ENCODE measurements around the gene PARP15. TPM values are rescaled to one million over a fixed set of nuclear protein-coding genes. Genes with fewer than 3 reads are reported as not detected.

The PARP15 gene
- total RNA-seq (ENCODE audit: low replicate concordance) = 0.72 and 0.82 TPM in 2 replicates

GRCh38 chr3:122577409-122578031 lies at the start of gene PARP15:
PARP15 (plus strand) TSS chr3:122577650; CDS start chr3:122577668, 18 bp downstream.
- peak within 1 kb of the TSS; percentile 59 for H3K4me3 ChIP-seq (ENCODE audit: low read depth, low read length)
- TF ChIP-seq CTCF (IDR thresholded peaks at IDR 0.05; ENCODE audit: insufficient read depth, low read length) = no peak
- peak; percentile 4 for DNase-seq (ENCODE audit: low read depth)

GRCh38 chr3:122530164-122530563 lies 47.3 kb upstream of the PARP15 start:
- H3K4me3 ChIP-seq (ENCODE audit: low read depth, low read length) = no peak overlapping the region
- TF ChIP-seq CTCF (IDR thresholded peaks at IDR 0.05; ENCODE audit: insufficient read depth, low read length) = no peak
- DNase-seq (ENCODE audit: low read depth) = no peak

- TF ChIP-seq CTCF (IDR thresholded peaks at IDR 0.05; ENCODE audit: insufficient read depth, low read length) = no peak
- no peak overlapping the region for H3K4me3 ChIP-seq (ENCODE audit: low read depth, low read length)
- no peak for DNase-seq (ENCODE audit: low read depth)
These were observed 44.0 kb upstream of the PARP15 start for GRCh38 chr3:122533480-122533879.

- peak; percentile 62 for DNase-seq (ENCODE audit: low read depth)
- H3K4me3 ChIP-seq (ENCODE audit: low read depth, low read length) = no peak overlapping the region
- no peak for TF ChIP-seq CTCF (IDR thresholded peaks at IDR 0.05; ENCODE audit: insufficient read depth, low read length)
These were observed 43.5 kb upstream of the PARP15 start for GRCh38 chr3:122533931-122534334.

- no peak for DNase-seq (ENCODE audit: low read depth)
- TF ChIP-seq CTCF (IDR thresholded peaks at IDR 0.05; ENCODE audit: insufficient read depth, low read length) = no peak
These were observed 41.4 kb upstream of the PARP15 start for GRCh38 chr3:122535964-122536631.

GRCh38 chr3:122536632-122537001 lies 40.8 kb upstream of the PARP15 start:
- no peak overlapping the region for H3K4me3 ChIP-seq (ENCODE audit: low read depth, low read length)
- TF ChIP-seq CTCF (IDR thresholded peaks at IDR 0.05; ENCODE audit: insufficient read depth, low read length) = no peak
- no peak for DNase-seq (ENCODE audit: low read depth)

More at GRCh38 chr3:122535964-122536631, 41.4 kb upstream of the PARP15 start:
- no peak overlapping the region for H3K4me3 ChIP-seq (ENCODE audit: low read depth, low read length)

Data from fibroblast of the aortic adventitia (primary cell).